CD4-positive, alpha-beta T cell treated with Interleukin-12 subunit alpha and Interleukin-12 subunit beta, for 1 hour (primary cell): ENCODE measurements around the gene CD58.

Experiments
- DNase-seq: peaks from one replicate; pipeline ENCODE4 v3.0.0-alpha.2; 2020

CD58 gene

DNA sequence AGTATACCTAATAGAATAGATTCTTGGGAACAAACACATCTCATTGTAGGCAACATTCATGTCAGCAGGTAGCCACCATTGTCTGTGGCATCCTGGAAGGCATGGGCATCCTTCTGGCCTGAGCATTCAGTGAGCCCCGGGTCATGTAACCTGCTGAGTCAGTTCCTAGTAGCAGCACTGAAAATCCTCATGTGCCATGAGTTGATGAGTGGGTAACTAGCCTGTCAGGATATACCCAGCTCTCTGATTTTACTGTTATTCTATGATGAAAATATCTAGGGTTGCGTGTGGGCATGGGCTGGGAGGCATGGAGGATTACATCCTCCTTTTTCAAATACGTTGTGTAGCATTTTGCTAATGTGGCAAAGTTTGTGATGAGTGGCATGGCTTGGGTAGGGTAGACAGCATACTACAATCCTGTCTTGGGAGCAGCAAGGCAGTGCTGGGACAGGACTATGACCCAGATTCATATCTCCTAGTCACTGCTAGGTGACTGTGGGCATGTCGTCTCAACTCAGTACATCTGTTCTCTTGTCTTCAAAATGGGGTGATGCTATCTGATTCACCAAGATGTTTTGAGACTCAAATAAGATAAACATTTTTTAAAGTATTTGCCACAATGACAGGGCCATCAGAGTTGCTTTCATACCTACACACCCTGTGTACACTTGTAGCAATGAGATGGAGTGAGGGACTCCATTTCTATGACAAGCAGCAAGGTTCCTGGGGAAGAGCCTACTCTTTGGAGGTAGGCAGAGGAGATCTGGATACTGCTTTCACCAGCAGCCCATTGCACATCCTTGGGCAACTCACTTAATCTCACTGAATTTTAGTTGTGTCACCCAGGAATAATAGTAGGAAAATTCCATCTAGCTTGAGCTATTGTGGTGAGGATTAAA lies 62.5 kb downstream of the CD58 start:
- DNase-seq, result no peak

DNA sequence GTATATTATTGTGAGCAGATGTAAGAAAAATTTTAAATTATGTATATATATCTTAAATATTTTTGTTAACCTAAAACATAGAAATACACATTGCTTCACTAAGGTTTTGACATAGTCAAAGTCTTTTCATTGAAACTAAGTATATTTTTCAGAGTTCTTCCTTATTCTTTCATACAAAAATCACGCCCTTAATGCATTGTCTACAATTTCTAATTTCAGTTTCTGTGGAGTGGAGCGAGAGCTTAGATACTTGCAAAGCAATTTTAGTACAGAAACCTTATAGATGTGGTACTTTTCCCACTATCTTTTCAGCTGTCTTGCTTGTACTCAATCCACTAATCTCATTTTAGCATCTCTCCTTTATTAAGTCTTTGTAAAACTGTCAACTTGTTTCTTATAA lies 63.2 kb downstream of the CD58 start:
- no peak for DNase-seq

DNA sequence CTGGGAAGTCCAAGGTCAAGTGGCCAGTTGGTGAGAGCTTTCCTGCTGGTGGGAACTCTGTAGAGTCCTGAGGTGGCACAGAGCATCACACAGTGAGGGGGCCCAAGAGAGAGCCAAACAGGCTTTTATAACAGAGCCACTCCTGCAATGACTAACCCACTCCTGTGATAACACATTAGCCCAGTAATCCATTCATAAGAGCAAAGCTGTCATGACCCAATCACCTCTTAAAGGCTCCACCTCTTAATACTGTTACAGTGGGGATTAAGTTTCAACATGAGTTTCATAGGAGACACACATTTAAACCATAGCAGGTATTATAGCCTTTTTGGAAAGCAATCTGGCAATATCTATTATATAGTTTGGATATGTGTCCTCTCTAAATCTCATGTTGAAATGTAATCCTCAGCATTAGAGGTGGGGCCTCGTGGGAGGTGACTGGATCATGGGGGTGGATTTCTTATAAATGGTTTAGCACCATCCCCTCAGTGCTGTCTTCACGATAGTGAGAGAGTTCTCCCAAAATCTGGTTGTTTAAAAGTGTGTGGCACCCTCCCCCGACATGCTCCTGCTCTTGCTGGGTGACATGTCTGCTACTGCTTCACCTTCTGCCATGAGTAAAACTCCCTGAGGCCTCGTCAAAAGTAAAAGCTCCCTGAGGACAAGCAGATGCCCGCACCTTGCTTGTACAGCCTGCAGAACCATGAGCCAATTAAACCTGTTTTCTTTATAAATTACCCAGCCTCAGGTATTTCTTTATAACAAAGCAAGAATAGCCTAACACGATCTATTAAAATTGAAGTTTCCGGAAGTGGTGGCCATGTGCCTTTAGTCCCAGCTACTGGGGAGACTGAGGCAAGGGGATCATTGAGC lies 64.5 kb downstream of the CD58 start:
- no peak for DNase-seq

DNA sequence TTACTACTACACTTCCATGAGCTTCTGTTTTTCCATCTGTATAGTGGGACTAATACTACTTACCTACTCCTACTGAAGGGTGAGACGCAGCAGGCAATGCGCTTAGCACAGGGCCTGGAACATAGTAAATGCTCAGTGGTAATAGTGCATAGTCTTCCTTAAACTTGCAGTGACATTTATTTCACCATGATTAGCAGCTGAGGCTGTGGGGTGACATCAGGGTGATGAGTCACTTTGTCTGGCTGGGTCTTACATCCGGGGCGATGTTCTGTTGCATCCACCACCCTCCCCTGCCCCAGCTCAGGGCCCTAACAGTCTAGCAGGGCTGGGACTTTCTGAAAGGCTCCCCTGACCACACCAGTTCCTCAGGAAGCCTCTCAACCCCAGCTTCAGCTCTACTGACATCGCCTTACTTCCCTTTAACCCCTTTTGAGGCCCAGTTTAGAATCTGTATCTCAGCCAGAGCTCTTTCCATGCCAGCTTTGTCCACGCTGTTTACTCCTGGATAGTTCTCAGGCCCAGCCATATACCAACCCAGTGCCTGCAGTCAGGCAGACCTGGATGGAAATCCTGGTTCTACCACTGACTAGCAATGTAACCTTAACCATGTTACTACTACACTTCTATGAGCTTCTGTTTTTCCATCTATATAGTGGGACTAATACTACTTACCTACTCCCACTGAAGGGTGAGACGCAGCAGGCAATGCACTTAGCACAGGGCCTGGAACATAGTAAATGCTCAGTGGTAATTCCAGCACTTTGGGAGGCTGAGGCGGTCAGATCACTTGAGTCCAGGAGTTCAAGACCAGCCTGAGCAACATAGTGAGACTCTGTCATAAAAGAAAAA lies 66.3 kb downstream of the CD58 start:
- peak; percentile 91 for DNase-seq

DNA sequence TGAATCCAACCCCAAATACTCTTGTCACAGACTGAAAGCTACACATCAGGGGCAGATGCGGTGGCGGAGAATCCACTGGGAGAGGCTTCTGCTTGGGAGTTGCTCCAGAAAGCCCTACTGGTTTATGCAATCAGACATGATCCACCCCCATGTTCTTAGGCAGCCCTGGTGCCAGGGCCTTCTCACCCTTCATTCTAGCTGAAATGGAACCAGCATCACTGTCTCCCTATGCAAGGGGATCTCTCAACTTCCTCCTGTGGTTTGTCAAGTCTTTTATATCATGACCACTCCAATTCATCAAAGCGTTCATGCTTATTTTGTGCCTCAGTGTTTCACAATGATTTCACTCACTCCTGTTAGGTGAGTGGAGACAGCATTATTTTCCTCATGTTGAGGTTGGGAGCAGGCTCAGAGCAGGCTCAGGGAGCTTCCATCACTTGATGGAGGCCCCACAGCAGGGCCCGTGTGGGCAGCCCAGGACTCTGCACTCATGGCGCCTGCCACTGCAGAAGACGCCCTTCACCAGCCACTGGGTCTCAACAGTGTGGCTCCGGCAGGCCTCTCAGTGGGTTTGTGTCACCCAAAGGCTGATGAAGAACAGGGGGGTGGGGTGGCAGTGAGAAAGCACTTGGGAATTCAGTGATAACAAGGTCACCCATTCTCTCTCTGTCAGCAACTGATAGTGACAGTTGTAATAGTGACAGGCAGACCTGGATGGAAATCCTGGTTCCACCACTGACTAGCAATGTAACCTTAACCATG lies 67.1 kb downstream of the CD58 start:
- DNase-seq, result peak; percentile 43

DNA sequence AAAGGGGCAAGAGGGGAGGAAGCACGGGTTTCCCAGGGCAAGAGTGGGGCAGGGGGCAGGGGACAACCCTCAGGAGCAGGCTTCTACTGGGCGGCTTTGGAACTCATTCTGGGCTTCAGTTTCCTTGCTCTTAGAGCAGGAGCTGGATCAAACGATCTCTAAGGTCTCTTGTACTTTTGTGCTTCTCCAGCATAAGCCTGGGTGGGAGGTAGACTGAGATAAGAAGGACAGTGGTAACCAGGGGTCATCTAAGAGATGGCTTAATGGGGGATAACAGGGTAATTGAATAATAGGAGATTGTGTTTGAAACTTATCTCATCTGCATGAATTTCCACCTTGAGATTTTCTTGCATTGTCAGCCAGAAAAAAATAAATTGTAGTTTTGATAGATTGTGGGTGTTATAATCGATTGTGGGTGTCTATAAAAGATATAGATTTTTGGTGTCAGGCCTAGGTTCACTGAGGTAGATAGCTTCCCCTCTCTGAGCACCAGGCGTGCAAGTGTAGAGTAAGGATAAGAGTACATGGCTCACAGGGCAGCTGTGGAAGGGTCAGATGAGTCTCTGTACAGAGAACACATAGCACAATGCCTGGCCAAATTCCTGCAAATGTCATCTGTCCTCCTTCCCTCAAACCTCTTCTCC lies 68.0 kb downstream of the CD58 start:
- DNase-seq, result no peak

DNA sequence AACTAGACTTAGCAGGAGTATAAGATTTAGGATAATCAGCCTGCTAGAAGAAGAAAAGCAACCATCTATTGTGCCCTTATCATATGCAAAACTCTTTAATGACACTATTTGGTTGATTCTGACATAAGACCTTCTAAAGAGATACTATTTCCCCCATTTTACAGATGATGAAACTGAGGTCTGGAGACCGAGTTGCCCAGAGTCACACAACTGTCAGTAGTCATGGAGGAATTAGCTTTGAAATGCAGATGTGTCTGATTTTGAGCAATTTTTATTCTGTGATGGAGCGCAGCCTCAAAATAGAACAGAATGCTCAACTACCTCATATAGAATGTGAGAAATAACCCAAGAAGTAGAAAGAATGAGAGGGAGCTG lies 69.0 kb downstream of the CD58 start:
- no peak for DNase-seq

DNA sequence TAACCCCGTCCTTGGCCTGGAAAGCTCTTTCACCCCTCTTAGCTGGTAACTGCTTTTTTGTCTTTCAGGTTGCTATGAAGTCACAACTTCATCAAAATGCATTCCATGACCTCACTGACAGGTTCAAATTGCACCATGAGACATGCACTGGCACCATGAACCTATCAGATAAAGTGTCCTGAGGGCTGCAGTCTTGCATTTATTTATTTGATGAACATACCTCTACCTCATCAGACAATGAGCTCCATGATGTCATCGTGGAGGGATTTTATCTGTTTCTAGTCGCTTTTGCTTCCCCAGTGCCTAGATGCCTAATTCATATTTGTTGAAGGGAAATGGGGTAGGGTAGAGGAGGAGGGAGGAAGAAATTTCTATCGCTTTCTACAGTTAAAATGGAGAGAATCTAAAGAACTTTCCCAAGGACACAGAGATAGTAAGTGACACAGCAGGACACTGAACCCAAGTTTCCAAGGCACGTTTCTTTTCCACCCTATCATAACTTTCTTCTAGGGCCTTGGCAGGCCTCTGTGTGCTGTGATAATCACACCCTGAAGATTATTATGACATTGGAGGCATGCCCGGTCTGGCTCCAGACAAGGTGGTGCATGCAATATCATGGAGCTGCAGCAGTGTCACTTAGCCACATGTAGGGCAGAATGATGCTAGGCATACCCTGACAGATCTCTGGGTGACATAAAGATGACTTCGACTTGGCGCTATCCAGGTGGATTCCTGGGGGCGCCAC lies 69.5 kb downstream of the CD58 start:
- DNase-seq, result no peak

DNA sequence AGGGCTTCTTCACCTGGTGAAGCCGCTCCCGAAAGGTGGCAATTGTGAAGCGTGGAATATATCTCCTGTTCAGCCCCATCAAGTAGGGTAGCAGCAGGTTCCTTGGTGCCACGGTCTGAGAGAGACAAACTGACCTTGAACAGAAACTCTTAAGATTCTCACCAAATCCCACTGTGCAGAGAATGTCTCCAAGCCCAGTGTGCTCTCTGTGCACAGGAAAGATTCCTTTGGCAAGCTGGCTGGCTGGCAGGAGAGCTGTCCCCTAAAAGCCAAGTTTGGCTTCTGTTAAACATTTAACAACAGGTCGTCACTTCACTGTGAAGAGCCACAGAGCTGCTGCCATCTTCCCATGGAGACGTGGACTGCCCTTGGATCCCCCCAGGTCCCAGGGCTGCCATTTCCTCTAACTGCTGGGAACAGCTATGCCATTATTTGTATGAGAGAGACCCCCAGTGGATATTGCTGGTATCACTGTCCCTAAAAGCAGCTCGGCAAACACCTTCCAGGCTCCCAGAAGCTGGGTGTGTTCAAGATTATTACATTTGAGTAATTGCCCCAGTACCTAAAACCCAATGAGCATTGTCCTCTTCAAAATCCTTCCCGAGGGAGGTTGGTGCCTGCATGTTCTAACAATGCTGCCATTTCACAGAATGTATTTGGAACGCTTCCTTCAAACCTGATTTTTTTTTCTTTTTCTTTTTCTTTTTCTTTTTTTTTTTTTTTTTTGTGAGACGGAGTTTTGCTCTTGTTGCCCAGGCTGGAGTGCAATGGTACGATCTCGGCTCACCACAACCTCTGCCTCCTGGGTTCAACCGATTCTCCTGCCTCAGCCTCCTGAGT lies 71.8 kb downstream of the CD58 start:
- DNase-seq, result peak; percentile 72

DNA sequence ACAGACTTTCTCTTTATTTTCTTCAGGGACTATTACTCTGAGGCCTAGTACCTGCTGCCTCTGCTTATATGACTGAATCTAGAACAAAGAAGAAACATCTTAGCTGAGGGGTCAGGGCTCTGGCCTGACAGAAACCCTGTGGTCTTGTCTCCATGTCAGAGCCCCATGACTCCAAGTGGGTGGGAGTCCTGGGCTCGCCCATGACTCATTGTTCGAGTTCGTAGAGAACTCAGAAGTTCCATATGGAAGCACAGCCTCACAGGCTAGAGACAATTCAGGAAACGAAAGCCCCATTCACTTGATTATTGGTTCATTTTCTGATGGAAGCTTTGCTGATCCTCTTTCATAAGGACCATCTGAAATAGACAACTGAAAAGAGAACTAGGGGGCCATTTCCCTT lies 73.2 kb downstream of the CD58 start:
- DNase-seq, result no peak

DNA sequence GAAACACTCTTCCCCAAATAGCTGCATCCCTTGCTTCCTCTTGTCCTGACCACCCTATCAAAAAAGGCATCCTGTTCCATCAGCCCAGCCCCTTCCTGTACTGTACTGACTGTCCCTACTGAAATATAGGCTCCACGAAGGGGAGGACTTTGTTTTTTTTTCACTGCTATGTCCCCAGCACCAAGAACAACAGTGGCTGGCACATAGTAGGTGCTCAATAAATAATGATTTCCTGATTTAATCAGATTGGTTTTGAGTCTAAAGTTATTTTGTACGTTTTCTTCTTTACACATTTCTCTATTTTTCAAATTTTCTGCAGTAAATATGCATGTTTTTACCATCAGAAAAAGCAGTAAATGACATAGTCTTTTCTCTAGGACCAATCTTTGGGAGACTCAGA lies 73.9 kb downstream of the CD58 start:
- DNase-seq, result no peak

DNA sequence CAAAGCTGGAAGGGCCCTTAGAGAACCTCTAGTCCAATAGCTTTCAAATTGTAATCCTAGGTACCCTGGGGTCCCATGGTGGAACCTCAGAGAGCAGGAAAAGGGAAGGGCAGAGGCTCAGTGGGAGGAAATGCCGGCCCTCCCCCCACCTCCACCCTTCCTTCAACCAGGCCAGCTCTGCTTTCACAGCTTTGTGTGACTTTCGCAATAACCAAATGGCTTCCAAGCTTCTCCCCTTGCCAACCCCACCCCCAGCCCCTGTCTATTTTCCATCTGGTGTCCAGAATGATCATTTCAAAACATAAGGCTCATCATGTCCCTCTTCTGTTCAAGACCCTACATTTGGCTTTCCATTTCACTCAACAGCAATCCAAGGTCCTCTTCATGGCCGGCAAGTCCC lies 74.4 kb downstream of the CD58 start:
- no peak for DNase-seq

DNA sequence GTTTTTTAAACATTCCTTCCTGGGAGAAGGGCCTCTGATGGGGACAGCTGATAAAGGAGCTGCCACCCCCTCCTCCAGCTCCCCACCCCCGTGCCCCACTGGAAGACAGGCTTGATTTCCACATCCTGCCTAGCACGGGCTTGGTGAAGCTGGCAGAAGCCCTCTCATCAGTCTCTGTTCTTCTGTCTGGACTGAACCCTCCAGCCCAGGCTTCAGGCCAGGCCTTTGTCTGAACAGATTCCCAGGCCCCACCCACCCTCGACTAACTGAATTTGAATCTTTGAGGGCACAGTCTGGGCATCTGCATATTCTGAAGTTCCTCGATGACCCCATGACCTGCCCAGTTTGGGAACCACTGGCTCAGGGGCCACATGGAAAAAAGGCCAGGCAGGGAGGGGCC lies 75.3 kb downstream of the CD58 start:
- no peak for DNase-seq

DNA sequence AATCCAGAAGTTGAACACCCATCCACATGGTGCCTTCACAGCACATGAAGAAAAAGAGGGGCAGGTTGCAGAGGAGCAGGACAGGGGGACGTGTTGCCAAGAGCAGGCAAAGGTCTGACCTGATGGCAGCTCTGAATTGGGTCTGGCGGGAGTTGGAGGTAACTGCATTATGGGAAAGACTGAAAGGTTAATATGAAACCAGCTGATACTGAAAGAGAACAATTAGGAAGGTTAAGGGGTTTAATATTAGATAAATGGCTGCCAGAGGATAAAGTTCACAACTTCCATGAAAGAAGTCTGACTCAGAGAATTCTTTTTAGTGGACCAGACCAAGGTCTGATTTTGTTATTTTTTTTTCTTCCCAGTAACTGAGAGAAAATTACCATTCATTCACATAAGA lies 76.1 kb downstream of the CD58 start:
- no peak for DNase-seq

DNA sequence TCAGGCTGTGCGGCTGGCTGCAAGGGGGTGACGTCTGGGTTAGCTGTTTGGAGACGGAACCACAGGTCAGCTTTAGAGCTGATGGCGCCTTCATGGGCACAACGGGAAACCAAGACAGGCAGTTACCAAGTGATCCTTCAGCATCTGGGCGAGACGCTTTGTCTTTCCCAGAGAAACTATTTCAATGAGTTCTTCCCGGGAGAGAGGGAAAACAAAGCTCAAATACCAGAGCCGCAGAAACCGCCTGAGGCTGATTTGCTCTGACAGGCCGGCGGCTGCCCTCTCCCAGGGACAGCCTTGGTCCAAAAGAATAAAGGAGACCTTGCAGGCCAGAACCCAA lies 76.5 kb downstream of the CD58 start:
- DNase-seq, result no peak

DNA sequence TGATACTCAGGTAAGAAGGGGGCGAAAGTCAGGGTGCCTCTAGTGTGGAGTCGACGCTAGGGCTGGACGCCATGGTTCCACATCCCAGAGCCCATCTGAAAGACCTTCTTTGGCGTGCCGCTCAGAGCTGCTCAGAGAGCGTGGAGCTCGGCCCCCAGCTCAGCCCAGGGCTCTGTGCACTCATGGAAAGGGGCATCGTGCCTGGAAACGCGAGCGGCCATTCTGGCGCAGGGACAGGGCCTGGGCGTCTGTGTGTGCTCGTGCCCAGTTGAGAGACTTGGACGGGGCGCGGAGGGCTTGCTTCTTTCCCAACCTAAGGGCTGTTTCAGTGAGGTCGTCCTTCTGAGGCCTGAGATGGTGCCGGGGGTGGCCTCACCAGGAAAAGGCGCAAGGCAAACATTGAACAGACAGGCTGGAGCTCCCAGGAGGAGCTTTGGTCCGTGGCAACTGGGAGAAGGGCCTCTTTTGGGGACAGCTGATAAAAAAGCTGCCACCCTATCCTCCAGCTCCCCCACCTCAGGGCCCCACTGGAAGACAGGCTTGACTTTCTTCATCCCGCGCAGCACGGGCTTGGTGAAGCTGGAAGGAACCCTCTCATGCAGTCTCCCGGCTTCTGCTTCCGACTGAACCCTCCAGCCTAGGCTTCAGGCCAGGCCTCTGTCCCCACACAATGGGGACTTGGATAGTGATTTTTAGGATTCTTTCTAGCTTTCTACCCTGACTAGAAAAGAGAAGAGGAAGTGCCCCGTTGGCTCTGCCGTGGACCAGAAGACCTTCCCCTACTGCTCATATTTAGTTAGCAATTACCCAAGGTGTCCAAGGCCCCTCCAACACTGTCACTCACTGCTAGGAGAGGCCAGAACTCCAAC lies 77.1 kb downstream of the CD58 start:
- no peak for DNase-seq

DNA sequence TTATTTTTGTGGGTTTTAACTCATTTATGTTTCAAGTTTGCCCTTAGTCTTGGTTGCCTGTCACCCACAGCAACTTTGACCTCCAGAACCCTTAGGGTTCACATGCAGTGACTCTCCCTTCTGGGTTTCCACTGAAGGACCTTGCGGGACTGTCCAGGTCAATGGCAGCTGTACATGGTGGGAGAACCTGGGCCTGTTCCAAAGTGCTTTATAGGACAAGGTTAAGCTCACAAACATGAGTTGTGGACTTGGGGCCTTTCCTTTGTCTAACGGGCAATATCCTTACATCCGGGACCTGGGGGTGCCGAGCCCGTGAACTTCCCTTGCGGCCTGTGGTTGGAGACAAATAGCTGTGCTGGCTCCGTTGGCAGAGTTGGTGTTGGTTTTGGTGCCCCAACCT lies 77.8 kb downstream of the CD58 start:
- no peak for DNase-seq

DNA sequence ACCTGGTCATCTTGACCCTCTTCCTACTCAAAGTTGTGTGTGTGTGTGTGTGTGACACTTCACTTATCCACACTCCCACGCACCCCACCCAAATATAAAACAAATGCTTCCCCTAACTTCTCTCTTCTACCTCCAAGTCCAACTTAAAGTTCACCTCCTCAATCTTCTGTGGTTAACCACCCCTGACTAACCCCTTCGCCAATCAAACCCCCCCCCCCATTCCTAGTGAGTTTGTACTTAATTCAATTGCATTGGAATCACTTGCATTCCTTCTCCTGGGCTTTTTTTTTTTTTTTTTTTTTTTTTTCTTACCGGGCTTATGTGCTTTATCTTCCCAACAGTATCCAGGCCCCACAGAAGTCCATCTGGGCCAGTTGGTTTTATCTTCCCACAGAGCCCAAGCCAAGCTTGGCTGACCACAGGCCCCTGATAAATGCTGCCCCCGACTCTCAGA lies 78.4 kb downstream of the CD58 start:
- DNase-seq, result no peak

DNA sequence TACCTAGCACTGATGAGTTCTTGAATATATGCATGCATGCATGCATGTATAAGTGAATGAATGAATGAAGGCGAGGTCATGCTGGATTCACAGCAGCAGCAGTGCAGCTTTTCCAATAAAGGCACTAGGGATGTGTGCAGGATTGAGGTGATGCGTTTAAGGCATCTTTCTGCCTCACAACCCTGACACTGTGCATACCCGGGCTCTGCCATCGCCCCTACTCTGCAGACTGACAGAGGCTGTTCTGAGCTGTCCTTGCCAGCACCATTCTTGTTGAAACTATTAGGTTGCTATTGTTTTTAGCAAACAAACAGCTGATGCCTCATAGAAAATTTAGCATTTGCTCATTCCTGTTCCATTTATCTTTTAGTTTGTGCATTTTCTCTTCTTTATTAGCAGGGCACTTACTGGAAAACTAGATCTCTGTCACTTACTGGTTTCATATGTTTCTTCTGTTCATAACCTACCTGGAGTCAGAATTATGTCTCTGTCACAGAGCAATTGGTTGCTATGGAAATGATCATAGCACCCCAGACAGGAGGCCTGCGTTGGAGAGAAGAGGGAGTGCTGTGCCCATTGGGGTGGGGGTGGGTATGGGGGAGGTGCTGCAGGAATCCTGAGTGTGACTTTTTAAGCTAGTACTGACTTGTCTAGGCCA lies 79.0 kb downstream of the CD58 start:
- DNase-seq, result no peak
